Measurements from ENCODE around the gene RBP5.
A peak's percentile ranks its signal among the peaks of the same experiment; 100 is the strongest.

RBP5 gene

DNA sequence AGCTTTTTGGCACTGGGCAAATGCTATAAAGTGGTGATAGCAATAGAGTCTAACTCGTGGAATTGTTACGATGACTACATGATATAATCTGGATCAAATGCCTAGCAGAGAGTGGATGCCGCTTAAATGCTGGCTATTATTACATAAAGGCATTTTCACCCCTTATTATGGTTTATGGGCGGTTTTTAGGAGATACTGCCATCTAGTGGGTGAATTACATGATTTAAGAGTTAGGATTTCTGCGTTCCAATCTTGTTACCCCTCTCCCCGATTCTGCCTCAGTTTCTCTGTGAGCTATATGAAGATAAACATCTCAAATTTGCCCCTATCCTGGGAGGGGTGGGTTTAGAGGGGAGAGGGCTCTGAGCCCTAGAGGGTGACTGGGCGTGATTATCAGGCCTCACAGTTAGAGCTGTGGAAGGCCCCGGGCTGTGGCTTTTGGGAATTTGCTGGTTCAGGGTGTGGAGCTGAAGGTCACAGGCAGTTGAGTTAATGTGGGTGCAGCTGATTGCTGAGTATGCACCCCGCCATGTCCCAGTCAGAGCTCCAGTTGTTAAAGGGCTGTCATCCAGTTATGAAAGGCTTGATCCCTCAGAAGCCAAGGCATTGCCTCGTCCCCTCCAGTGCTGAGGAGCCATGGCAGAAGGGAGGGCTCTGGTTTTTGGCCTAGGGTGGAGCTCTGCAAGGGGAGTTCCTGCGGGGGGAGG, 15.9 kb upstream of the RBP5 start:
- DNase-seq: peak; percentile 33

DNA sequence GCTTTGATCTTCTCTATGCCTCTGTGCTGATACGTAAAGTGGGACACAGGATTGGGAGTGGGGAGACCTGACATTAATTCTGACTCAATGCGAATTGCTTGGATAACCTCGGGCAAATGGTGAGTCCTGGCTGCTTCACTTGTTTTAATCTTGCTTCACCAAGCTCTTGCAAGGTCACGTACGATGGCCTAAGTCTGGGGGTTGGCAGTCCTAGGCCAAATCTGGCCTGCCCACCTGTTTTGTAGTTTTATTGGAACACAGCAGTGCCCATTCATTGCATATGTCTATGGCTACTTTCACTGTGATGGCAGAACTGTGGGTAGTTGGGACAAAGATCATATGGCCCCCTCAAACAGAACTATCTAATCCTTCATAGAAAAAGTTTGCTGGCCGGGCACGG, 14.9 kb upstream of the RBP5 start:
- no peak for DNase-seq

DNA sequence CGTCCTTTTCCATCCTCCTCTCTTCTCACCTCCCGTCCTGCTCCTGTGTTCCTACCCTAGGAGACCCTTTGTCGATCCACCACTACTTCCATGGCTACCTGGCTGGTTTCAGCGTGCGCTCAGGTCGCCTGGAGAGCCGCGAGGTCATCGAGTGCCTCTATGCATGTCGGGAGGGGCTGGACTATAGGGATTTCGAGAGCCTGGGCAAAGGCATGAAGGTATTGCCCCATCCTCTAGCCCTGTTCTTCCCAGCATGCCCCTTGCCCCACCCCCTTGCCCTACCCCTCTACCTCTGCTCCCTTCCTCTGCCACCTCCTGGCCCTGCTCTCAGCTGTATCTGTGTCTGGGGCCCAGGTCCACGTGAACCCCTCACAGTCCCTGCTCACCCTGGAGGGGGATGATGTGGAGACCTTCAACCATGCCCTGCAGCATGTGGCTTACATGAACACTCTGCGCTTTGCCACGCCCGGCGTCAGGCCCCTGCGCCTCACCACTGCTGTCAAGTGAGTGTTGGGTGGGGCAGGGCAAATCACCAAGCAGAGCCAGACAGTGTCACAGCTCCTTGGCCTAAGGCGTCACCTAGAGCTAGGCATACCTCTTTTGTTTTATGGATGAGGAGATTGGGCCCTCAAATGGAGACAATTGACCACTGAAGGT, 14.2 kb upstream of the RBP5 start:
- no peak for DNase-seq

DNA sequence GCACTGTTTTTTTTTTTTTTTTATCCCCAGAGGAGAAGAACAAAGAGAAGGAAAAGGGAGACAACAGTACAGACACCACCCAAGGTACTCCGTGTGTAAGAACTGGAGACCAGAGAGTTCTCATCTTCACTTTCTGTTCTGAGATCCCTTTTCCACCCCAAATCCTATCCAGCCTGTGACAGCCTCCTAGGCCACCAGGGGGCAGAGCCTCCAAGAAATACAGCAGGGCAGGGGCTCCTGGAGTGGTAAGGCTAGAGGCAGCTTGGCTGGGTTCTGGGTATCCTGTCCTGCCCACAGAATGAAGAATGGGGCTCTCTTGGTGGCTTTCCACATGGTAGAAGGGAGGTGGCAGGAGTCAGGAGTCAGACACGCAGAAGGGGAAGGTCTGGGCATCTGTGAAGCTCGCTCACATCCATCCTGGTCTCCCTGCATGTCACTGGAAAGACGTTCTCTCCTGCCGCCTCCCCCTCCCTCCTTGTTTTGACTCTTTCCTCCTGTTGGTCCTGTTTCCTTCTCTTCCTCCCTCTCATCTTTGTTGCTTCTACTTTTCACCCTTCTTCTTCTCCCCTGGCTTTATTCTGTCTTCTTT, 13.5 kb upstream of the RBP5 start:
- DNase-seq: no peak

DNA sequence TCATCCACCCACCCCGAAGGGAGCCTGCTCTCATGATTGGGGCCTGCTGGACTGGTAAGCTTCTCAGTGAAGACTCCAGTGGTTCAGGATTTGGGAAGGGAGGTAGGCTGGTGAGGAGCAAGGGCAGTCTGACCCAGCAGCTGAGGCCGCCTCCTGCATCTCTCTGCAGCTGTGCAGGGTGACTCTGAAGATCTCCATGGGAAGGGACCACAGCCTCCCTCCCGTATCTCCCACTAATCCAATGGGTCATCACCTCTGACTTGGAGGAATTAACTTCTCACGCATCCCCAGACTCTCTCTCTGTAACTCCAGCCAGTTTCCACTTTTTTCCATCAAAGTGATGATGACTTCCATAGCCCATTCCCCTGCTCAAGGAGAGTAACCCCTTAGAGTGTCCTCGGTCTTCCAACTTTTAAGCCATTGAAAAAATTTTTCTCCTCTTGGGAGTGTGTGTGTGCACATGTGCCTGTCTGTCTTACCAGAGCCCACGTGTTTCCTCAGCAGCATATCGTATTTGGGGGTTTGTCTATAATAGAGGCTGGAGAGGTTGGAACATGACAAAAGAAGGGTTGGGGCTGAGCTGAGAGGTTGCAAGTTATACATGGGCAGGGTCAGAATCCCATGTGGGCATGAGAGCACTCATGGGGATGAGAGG, 12.8 kb upstream of the RBP5 start:
- DNase-seq: no peak

DNA sequence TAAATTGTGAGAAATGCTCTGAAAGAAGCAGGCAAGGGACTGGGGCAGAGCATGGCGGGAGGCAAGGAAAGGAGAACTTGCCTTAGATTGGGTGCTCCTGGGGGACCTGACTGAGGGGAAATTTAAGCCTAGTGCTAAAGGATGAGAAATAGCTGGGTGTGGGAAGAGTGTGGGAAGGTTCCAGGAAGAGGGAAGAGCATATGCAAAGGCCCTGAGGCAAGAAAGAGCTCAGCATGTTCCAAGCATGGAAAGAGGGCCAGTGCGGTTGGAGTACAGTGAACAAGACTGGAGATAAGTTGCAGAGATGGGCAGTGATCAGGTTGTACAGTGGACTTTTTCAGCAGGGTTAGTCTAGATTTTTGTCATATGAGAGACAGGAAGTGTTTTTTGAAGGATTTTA, 10.5 kb upstream of the RBP5 start:
- no peak for DNase-seq

DNA sequence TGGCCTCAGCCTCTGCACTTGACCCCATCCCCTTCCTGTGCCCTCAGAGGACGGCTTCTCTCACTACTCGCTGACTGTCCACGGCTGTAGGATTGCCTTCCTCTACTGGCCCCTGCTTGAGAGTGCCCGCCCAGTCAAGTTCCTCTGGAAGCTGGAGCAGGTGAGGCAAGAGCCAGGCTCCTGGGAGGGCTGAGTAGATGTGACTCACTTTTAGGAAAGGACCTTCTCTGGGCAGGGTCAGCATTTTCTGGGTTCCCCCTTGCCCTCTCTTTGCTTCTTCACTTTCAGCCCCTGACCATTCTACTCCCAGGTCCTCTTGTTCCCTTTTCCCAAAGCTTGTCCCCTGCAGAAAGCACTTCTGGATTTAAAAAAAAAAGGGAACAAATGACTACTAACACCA, 9.2 kb upstream of the RBP5 start:
- DNase-seq: no peak

DNA sequence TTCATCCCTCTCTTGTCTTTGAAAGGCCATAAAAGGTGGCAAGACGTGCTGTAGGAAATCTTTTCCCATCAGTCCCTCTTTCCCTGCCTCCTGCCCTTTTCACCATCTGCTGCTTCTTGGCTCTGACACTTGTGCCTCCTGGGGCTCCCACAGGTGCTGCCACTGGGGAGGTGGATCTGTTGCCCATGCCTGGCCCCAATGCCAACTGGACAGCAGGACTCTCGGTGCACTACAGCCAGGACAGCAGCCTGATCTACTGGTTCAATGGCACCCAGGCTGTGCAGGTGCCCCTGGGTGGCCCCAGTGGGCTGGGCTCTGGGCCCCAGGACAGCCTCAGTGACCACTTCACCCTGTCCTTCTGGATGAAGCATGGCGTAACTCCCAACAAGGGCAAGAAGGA, 8.0 kb upstream of the RBP5 start:
- no peak for DNase-seq

DNA sequence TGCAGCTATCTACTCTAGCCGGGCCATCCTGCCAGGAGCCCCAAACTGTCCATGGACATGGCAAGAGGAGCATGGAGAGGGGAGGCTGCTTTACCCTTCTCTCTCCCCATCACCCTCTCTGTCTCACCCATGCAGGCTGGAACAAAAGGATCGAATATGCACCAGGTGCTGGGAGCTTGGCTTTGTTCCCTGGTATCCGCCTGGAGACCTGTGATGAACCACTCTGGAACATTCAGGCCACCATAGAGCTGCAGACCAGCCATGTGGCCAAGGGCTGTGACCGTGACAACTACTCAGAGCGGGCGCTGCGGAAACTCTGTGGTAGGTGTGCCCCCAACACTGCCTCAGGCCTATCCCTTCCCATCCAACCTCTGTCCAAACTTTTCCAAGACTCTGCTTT, 7.4 kb upstream of the RBP5 start:
- no peak for DNase-seq

DNA sequence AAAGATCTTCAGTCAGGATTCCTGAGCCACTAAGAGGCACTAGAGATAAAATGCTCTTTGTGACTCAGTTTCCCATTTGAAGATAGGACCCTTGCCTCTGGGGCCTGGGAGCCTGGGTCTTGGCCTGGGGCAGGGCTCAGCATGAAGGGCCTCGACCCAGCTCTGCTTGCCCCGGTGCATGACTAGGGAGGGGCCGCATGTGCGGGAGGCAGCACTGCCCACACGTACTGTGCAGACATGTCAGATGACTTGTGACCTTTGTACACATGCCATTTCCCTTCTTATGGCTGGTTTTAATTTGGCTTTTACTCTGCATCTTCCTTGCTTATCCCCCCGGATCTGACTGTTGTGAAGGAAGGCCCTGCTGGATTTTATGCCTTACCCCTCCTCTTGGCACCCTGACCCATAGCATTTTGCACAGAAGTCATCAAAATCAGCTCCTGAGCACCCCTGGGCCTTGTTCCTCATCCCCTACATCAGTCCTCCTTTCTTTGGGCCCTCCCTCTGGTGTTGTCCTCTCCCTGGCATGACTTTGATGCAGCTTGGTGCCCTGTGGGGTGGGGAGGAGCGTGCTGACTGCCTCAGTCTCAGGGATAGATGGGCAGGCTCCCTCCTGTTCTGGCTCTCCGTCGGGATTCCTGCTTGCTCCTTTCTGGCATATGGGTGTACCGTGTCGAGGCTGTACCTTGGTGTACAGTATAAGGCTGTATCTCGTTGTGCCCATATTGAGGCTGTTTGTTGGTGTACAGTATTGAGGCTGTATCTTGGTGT, 5.9 kb upstream of the RBP5 start:
- no peak for DNase-seq

DNA sequence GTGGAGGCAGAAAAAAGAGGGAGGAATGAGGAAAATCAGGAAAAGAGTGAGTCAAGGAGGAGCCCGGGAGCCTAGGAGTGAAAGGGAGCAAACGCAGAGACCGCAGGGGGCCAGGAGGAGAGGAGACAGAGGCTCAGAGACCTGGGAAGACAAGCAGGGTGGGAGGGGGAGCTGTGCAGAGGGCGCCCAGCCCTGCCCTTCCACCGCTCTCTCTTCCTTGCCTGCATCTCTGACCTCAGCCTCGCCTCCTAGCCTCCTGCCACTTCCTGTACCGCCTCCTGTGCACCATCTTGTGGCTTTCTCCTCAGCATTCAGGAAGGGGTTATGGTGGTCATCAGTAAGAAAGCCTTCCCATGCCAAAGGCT, 2.8 kb upstream of the RBP5 start:
- DNase-seq: no peak

DNA sequence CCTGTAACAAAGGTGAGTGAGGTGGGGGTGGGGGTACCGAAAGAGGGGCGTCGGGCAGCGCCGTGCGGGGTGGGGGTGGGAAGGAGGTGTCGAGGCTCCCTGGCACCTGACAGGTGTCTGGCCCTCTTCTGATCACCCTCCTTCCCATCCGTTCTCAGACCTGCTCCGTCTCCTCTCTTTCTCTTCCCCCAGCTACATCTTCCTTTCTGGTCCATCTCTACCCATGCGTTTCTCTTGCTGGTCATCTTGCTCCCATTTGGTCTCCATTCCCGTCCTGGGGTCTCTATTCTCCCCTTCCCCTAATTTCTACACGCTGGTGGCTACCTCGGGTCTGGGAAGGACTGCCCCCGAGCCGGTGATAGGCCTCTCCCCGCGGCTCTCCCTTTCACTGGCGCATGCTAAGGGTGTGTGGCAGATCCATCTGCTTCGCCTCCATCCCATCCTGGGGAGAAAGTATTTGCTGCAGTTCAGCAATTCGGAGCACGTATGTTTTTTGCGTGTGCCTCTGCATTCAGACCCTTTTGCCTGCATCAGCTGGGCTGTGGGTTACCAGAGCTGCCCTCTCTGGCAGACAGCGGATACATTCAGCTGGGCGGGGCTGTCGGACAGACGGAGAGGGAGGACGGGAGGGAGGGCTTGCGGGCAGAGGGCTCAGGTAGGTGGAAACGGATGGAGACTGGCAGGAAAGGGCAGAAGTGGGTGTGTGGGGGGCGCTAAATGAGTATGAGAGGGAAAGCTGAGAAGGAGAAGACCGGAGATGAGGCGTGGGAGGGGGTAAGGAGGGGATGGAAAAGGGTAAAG, 2.2 kb upstream of the RBP5 start:
- DNase-seq: no peak

DNA sequence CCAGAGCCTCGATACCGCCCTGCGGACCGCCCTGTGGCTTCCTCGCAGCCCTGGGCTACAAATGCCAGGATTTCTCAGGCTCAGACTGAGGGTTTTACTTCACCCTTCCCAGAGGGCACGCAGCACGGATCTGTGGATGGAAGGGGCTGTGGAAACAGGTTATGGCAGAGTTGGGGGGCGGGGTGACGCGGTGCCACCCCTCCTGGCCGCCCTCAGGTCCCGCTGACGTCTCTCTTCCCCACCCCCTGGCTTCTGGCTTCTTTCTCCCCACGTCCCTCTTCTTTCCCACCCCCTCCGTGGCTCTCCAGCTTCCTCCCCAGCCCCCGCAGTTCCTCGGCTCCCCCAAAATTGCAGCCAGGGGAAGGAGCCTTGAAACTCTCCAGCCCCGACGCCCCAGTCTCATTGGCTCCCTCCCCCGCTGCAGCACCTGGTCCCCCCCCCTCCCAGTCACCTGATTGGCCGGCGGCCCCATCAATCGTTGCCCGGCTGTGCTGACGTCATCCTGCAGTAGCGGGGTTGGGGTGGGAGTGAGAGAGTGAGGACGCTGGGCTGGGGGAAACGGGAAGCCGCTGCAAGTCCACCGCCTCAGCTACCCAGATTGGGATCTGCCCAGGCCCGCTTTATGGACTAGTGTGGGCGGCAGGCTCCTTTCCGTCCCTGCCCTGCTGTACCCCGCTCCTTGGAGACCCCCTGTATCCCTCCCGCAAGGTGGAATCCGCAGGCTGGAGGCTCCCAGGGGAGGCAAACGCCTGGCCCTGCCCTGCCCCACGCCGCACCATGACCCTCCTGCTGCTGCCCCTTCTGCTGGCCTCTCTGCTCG, 1.4 kb upstream of the RBP5 start, which contains the start of gene CLSTN3:
TSS of gene CLSTN3 (plus strand) at position 500 of the 820 bp plus-strand sequence. CDS start at position 778, 278 bp downstream.
- peak; percentile 32 for DNase-seq

DNA sequence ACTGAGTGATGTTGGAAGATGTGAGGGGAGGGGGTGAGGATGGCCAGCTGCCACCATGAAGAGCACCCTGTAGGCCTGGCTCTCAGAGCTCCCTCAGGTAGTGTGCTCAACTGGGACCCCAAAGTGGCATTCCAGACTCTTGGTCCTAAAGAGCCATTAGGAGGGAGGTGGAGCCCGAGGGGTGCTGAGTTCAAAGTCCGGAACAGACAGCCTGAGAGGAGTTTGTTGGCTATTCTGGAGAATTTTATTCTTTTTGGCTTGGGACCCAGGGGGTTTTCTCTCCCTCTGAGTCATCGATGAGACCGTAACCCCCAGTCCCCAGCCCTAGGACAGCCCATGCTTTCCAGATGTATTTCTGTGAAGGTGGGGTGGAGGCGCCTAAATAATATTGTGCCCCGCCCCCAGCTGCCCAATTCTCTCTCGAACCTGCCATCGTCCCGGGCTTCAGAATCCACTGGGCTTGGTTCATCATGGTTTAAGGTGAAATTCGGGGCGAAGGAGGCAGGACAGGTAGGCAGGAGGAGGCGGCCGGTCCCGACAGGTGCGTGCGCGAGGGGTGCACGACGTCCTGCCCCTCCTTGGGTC, 690 bp upstream of the RBP5 start:
- no peak for DNase-seq

DNA sequence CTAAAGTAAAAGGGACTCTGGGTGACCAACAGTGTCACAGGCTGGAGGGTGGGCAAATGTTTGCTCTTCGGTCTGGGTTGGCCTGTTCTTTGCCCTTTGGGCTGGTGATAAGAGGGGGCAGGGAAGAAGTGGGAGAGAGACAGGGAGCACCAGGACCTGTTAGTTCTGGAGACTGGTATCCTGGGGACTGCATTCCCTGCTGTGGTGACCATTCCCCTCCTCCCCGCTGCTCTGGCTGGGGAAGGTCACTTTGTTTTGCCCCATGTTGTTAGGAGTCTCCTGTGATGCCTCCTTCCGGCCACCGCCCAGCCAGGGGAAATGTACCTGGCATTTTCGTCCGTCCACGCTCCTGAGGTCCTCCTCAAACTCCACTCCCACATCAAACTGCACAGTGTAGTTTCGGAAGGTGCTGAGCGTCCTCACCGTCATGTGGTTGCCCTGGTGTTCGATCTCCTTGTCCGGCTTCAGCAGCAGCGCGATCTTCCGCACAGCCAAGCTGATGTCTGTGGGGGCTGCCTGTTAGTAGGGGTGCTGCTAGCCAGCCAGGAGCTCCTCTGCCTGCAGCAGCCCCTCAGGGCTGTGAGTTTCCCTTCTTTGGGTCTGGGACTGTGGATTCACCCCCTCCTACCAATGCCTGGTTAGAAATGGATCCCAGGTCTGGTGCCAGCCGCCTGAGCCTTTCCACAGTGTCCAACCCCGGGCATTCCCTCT, 618 bp downstream of the RBP5 start:
- no peak for DNase-seq

DNA sequence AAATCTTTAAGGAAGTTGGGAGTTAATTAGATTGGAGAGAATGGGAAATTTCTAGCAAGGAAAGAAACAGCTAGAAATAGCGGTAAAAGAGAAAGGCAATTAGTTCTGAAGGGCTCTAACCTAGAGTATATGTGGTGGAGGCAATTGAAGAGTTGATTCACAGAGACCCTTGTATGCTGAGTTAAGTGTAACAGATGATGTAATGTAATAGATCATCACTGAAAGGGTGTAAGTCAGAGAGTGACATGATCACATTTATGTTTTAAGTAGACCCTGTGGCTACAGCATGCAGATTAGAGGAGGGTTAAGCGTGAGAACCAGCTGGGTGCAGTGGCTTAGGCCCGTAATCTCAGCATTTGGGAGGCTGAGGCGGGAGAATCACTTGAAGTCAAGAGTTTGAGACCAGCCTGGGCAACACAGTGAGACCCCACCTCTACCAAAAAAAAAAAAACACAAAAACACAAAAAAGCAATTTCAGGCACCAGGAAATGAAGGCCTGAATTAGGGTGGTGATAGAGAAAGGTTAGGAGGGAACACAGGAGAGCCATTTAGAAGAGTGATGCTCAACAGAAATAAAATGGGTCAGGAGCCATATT, 3.0 kb downstream of the RBP5 start:
- no peak for DNase-seq

DNA sequence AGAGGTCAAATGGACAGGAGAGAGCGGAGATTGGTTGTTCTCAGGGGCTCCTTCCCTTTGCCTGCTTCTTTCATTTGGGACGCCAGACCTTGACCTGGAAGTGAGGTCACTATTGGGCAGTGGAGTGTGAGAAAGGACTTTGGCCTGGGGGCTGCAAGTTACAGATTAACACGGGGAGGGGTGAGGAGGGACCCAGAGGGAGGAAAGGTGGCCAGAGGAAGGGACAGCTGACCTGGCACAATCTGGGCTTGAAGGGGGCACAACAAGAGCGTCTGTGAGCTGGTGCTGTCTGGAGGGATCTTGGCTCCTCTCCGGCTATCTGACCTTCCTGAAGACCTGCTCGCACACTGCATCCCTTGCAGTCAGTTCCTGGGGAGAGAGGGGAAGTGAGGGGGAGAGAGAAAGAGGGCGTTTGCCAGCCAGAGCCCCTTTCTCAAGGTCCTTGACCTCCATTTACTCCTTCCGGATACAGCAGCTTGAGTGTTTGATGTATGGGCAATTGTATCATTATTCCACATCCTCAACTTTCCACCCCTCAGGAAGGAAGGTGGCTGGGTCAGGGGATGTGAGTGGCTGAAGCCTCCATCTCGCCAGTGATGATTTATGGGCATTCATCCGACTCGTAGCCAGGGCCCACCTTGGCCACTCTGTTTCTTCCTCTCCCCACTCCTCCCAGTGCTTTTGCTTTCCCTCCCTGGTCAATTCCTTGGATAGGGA, 4.7 kb downstream of the RBP5 start:
- no peak for DNase-seq

DNA sequence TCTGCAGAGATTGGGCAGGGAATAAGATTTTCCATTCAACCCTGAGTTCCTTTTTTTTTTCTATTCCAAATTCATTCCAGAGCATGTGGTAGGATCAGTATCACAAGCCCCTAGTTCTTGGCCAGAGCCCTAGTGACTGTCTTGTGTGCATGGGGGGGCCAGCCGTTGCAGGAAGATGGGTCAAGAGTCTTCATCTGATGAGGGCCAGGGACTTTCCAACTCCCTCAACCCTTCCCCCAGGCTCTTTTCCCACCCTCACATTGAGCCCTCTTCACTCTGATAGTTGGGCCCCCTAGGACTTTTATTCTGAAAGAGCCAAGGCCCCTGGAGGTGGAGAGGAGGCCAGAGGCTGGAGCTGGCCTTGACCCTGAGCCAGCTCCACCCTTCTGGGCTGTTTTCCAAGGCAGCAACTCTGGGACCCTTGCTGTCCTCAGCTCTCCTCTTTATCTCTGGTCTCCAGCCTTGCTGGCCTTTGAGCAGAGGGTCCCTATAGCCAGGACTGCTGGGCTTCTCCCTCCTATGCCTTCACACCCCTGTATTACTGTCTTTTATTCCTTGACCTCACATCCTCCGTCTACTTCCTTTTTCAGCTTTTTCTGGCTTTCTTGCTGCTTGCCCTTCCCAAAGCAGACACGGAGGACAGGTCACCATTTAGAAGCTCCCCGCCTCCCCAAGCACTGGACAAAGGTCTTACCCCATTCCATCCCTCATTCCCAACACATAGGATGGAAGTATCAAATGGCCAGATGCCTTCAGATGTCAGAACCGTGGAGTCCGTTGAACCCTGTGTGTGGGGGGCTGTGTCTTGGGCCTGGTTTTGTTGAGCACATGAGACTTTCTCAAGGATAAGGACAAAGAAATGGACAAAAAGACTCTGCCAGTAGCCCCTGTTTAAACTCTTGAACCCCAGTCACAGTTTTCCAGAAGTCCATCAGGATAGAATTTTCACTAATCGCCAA, 5.6 kb downstream of the RBP5 start:
- DNase-seq: no peak

Measured in NCI-H2029 treated with DMSO at 0.1 percent for 48 hours (cell line).